NT2/D1 (cell line): ENCODE measurements around the gene KRTAP21-2.

Experiments used
- DNase-seq: peaks from one replicate; pipeline ENCODE4 v3.0.0-alpha.2; 2011; ENCODE audit warnings: low read depth, low spot score
- H3K27me3 ChIP-seq: 2 replicates; pipeline ENCODE4 v1.6.0; 2011; ENCODE audit warnings: mild to moderate bottlenecking; ENCODE audit not compliant: insufficient read length, insufficient read depth
- H3K36me3 ChIP-seq: 2 replicates; pipeline ENCODE4 v1.6.1; 2011; ENCODE audit warnings: mild to moderate bottlenecking, low read length, mixed read lengths; ENCODE audit not compliant: insufficient read depth, insufficient read length
- H3K4me1 ChIP-seq: 2 replicates; pipeline ENCODE4 v1.5.1; 2011; ENCODE audit not compliant: insufficient read depth, insufficient read length
- H3K4me3 ChIP-seq: 2 replicates; pipeline ENCODE4 v1.5.1; 2011; ENCODE audit warnings: low read depth; ENCODE audit not compliant: insufficient read length
- H3K9ac ChIP-seq: 2 replicates; pipeline ENCODE4 v1.6.0; 2011; ENCODE audit warnings: low read depth; ENCODE audit not compliant: insufficient read length
- H3K9me3 ChIP-seq: 2 replicates; pipeline ENCODE4 v1.5.1; 2011; ENCODE audit warnings: mild to moderate bottlenecking, low read length; ENCODE audit not compliant: insufficient read depth
- SUZ12 ChIP-seq: IDR thresholded peaks from 2 replicates; pipeline ENCODE4 v1.6.1; 2011; ENCODE audit not compliant: insufficient read length, insufficient read depth; ENCODE audit errors: extremely low read depth
- YY1 ChIP-seq: IDR thresholded peaks from 2 replicates; pipeline ENCODE4 v1.6.1; 2011; ENCODE audit not compliant: insufficient read length, insufficient read depth
- ZNF274 ChIP-seq: IDR thresholded peaks from 2 replicates; pipeline ENCODE4 v1.6.1; 2011; ENCODE audit warnings: mild to moderate bottlenecking, low read depth, low read length

KRTAP21-2 gene

GRCh38 chr21:30740462-30740861 is 6.6 kb downstream of the KRTAP21-2 start:
- Histone ChIP-seq H3K9ac (no peak overlapping the region), H3K4me3 (no peak overlapping the region), H3K9me3 (no peaks in the 10 kb centered on the region), H3K36me3 (no peaks in the 10 kb centered on the region), H3K4me1 (no peaks in the 10 kb centered on the region), H3K27me3 (no peaks in the 10 kb centered on the region)
- TF ChIP-seq ZNF274 (no peak), YY1 (no peak), SUZ12 (no peak)
- no peak for DNase-seq

- Histone ChIP-seq H3K27me3 (no peaks in the 10 kb centered on the region), H3K9ac (no peak overlapping the region), H3K4me1 (no peaks in the 10 kb centered on the region), H3K36me3 (no peaks in the 10 kb centered on the region), H3K4me3 (no peak overlapping the region), H3K9me3 (no peaks in the 10 kb centered on the region)
- TF ChIP-seq ZNF274 (no peak), SUZ12 (no peak), YY1 (no peak)
- DNase-seq: no peak
Observed at GRCh38 chr21:30733026-30733425, 14.0 kb downstream of the KRTAP21-2 start.

GRCh38 chr21:30726726-30727125 is 20.3 kb downstream of the KRTAP21-2 start:
- Histone ChIP-seq H3K4me3 (no peak overlapping the region), H3K36me3 (no peaks in the 10 kb centered on the region), H3K27me3 (no peaks in the 10 kb centered on the region), H3K4me1 (no peaks in the 10 kb centered on the region), H3K9ac (no peak overlapping the region), H3K9me3 (no peaks in the 10 kb centered on the region)
- no peak for DNase-seq
- TF ChIP-seq SUZ12 (no peak), ZNF274 (no peak), YY1 (no peak)

- Histone ChIP-seq H3K4me1 (no peaks in the 10 kb centered on the region), H3K27me3 (no peaks in the 10 kb centered on the region), H3K9me3 (no peaks in the 10 kb centered on the region), H3K36me3 (no peaks in the 10 kb centered on the region), H3K4me3 (no peak overlapping the region), H3K9ac (no peak overlapping the region)
- DNase-seq: no peak
- TF ChIP-seq YY1: no peak
- no peak for TF ChIP-seq SUZ12
- no peak for TF ChIP-seq ZNF274
Observed at GRCh38 chr21:30719401-30719800, 27.7 kb downstream of the KRTAP21-2 start.

GRCh38 chr21:30718239-30718909 is 28.7 kb downstream of the KRTAP21-2 start, which contains the start of gene KRTAP21-3:
Gene KRTAP21-3 (minus strand): TSS chr21:30718777. CDS start chr21:30718759, 18 bp downstream.
- no peak for DNase-seq
- Histone ChIP-seq H3K9me3 (no peaks in the 10 kb centered on the region), H3K9ac (no peak within 1 kb of the TSS), H3K36me3 (no peaks in the 10 kb centered on the region), H3K4me3 (no peak within 1 kb of the TSS), H3K4me1 (no peaks in the 10 kb centered on the region), H3K27me3 (no peaks in the 10 kb centered on the region)
- TF ChIP-seq SUZ12 (no peak), ZNF274 (no peak), YY1 (no peak)

- Histone ChIP-seq H3K4me1 (no peaks in the 10 kb centered on the region), H3K9me3 (no peaks in the 10 kb centered on the region), H3K4me3 (no peak overlapping the region), H3K9ac (no peak overlapping the region), H3K36me3 (no peaks in the 10 kb centered on the region), H3K27me3 (no peaks in the 10 kb centered on the region)
- no peak for DNase-seq
- TF ChIP-seq ZNF274 (no peak), SUZ12 (no peak), YY1 (no peak)
Observed at GRCh38 chr21:30717105-30717504, 30.0 kb downstream of the KRTAP21-2 start.

GRCh38 chr21:30714946-30715345 is 32.1 kb downstream of the KRTAP21-2 start:
- no peak for DNase-seq
- Histone ChIP-seq H3K4me3 (no peak overlapping the region), H3K4me1 (no peaks in the 10 kb centered on the region), H3K9ac (no peak overlapping the region), H3K27me3 (no peaks in the 10 kb centered on the region), H3K9me3 (no peaks in the 10 kb centered on the region), H3K36me3 (no peaks in the 10 kb centered on the region)
- TF ChIP-seq YY1: no peak
- TF ChIP-seq ZNF274: no peak
- TF ChIP-seq SUZ12: no peak
